Liver (tissue), 9 donors: ENCODE measurements around the gene BTBD17. TPM values are rescaled to one million over a fixed set of nuclear protein-coding genes. Genes with fewer than 3 reads are reported as not detected.
A peak's percentile ranks its signal among the peaks of the same experiment; 100 is the strongest.

Experiments
- DNase-seq: peaks from one replicate; pipeline ENCODE4 v3.0.0-alpha.2; 2017; ENCODE audit warnings: low spot score
- H3K27ac ChIP-seq, 2 donors: one replicate each; pipeline ENCODE4 v1.7.0; 2013; ENCODE audit warnings: inconsistent platforms in 2 of 2, low read length in 2 of 2, control low read depth in 1 of 2, low read depth in 1 of 2, mild to moderate bottlenecking in 1 of 2
- H3K27me3 ChIP-seq, 4 donors: one replicate each; pipeline versions ENCODE4 v1.6.1 to v1.7.0; 2013; ENCODE audit warnings: low read length in 3 of 4, inconsistent platforms in 1 of 4, mild to moderate bottlenecking in 1 of 4, moderate library complexity in 1 of 4; ENCODE audit not compliant: control insufficient read depth in 4 of 4, insufficient read depth in 4 of 4
- H3K36me3 ChIP-seq, 4 donors: one replicate each; pipeline versions ENCODE4 v1.6.1 to v1.7.0; 2013; ENCODE audit warnings: low read length in 3 of 4, mild to moderate bottlenecking in 3 of 4, low read depth in 1 of 4, moderate library complexity in 1 of 4; ENCODE audit not compliant: control insufficient read depth in 4 of 4, insufficient read depth in 3 of 4
- H3K4me1 ChIP-seq, 4 donors: one replicate each; pipeline versions ENCODE4 v1.6.1 to v1.7.0; 2013; ENCODE audit warnings: low read length in 3 of 4, mild to moderate bottlenecking in 3 of 4, moderate library complexity in 1 of 4; ENCODE audit not compliant: control insufficient read depth in 4 of 4, insufficient read depth in 4 of 4
- H3K4me3 ChIP-seq, 3 donors: one replicate each; pipeline versions ENCODE4 v1.6.1 to v1.7.0; 2013; ENCODE audit warnings: low read length in 3 of 3, control low read depth in 1 of 3, low read depth in 1 of 3, mild to moderate bottlenecking in 1 of 3
- H3K9ac ChIP-seq, 2 donors: one replicate each; pipeline ENCODE4 v1.7.0; 2013; ENCODE audit warnings: low read length in 2 of 2, mild to moderate bottlenecking in 2 of 2, moderate library complexity in 2 of 2, control low read depth in 1 of 2, low read depth in 1 of 2
- H3K9me3 ChIP-seq, 4 donors: one replicate each; pipeline versions ENCODE4 v1.6.1 to v1.7.0; 2013; ENCODE audit warnings: low read length in 3 of 4; ENCODE audit not compliant: control insufficient read depth in 4 of 4
- EGR1 ChIP-seq, 2 donors: IDR thresholded peaks; 2 replicates each; pipeline ENCODE4 v1.6.1; 2016 to 2018; ENCODE audit warnings: antibody characterized with exemption in 2 of 2, low read depth in 2 of 2
- FOXA1 ChIP-seq: IDR thresholded peaks from 2 replicates; pipeline ENCODE4 v1.6.1; 2016; ENCODE audit warnings: antibody characterized with exemption
- FOXA2 ChIP-seq: IDR thresholded peaks from 2 replicates; pipeline ENCODE4 v1.6.1; 2016; ENCODE audit warnings: antibody characterized with exemption
- GABPA ChIP-seq, 2 donors: IDR thresholded peaks in 1 of 2; conservative IDR thresholded peaks in 1 of 2; 2 replicates each; pipeline ENCODE4 v1.6.1; 2016; ENCODE audit warnings: antibody characterized with exemption in 2 of 2, mild to moderate bottlenecking in 1 of 2, moderate library complexity in 1 of 2
- HNF4A ChIP-seq, 2 donors: conservative IDR thresholded peaks; 2 replicates each; pipeline ENCODE4 v1.6.1; 2016; ENCODE audit warnings: antibody characterized with exemption in 2 of 2, mild to moderate bottlenecking in 2 of 2
- JUND ChIP-seq, 2 donors: IDR thresholded peaks; 2 replicates each; pipeline ENCODE4 v1.6.1; 2016; ENCODE audit warnings: antibody characterized with exemption in 2 of 2
- NR2F2 ChIP-seq: IDR thresholded peaks from 2 replicates; pipeline ENCODE4 v1.6.1; 2016; ENCODE audit warnings: antibody characterized with exemption
- RAD21 ChIP-seq, 2 donors: IDR thresholded peaks; 2 replicates each; pipeline ENCODE4 v1.6.1; 2016; ENCODE audit warnings: antibody characterized with exemption in 2 of 2, mild to moderate bottlenecking in 2 of 2
- RXRA ChIP-seq, 2 donors: IDR thresholded peaks; 2 replicates each; pipeline ENCODE4 v1.6.1; 2017 to 2018; ENCODE audit warnings: antibody characterized with exemption in 2 of 2, mild to moderate bottlenecking in 1 of 2
- TAF1 ChIP-seq: conservative IDR thresholded peaks from 2 replicates; pipeline ENCODE4 v1.6.1; 2016; ENCODE audit warnings: antibody characterized with exemption, mild to moderate bottlenecking
- YY1 ChIP-seq: IDR thresholded peaks from 2 replicates; pipeline ENCODE4 v1.6.1; 2016; ENCODE audit warnings: antibody characterized with exemption, mild to moderate bottlenecking
- WGBS: extraction: QIAGEN DNeasy Blood & Tissue Kit; methylation state at CpG from one replicate; pipeline ENCODE4 v1.1.7; 2013; 5-methylcytosine and 5-hydroxymethylcytosine counted together
- polyA plus RNA-seq, 2 donors: library from polyadenylated mRNA; stranded (reverse) in 1 of 2; unstranded in 1 of 2; fragments of 200-250 nt in 1 of 2; fragments of >200 nt in 1 of 2; fragmentation: Nextera tagmentation in 1 of 2; extraction: Ambion mirVana in 1 of 2; gene quantifications; one replicate each; pipeline versions ENCODE4 v1.2.1 to v1.2.3, GENCODE V29; 2013 to 2015
- total RNA-seq, 2 donors: library from RNA; depleted of rRNA; stranded (reverse); fragments of >200 nt; gene quantifications; one replicate each; pipeline ENCODE4 v1.2.3, GENCODE V29; 2014
- TF ChIP-seq, protein P1 (sequence below): IDR thresholded peaks from 2 replicates; pipeline ENCODE4 v1.6.1; 2016; ENCODE audit warnings: antibody characterized with exemption, mild to moderate bottlenecking
- TF ChIP-seq, protein P2 (sequence below): fragments of 150-350 bp; IDR thresholded peaks from 2 replicates; pipeline ENCODE4 v1.5.1; 2017; ENCODE audit warnings: improper control_type of control experiment, low read depth, low read length; ENCODE audit not compliant: missing input control
- TF ChIP-seq, protein P3 (sequence below): IDR thresholded peaks from 2 replicates; pipeline ENCODE4 v1.6.1; 2016; ENCODE audit warnings: antibody characterized with exemption
- TF ChIP-seq, protein P4 (sequence below): IDR thresholded peaks from 2 replicates; pipeline ENCODE4 v1.6.1; 2016; ENCODE audit warnings: antibody characterized with exemption
- TF ChIP-seq, protein P5 (sequence below): IDR thresholded peaks from 2 replicates; pipeline ENCODE4 v1.6.1; 2016; ENCODE audit warnings: antibody characterized with exemption
- donor health status: healthy.
- donor health status: healthy.
- donor health status: healthy.
- donor health status: healthy.
- donor health status: healthy.

BTBD17 gene
- total and polyA plus RNA-seq, 4 donors: not detected

DNA sequence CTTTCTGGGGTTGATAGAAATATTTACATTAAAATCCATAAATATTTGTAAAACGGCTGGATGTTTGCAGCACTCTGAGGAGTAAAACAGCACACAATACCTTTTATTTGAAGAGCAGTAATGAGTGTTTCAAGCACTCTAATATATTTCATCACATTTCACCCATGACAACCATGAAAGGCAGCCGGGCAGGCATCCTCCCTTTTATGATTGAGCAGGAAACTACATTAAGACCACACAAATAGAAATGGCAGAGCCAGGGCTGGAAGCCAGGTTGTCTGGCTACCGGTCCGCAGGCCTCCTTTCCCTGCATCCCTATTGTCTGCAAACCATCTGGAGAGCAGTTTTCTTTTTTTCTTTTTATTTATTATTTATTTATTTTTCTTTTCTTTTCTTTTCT lies 47.1 kb upstream of the BTBD17 start:
- Histone ChIP-seq H3K36me3 (no peaks in the 10 kb centered on the region), H3K27ac (no peak overlapping the region), H3K4me1 (peaks cover 0 to 2% (median 0%) of the 10 kb centered on the region in 4 donors), H3K4me3 (no peak overlapping the region), H3K9me3 (no peaks in the 10 kb centered on the region), H3K9ac (no peak overlapping the region), H3K27me3 (no peaks in the 10 kb centered on the region)
- DNase-seq: no peak
- no peak for TF ChIP-seq TAF1
- TF ChIP-seq FOXA2: no peak
- no peak for TF ChIP-seq GABPA (IDR thresholded peaks at IDR 0.05 in 1 of 2, conservative IDR thresholded peaks at IDR 0.05 in 1 of 2)
- TF ChIP-seq, protein P1, sequence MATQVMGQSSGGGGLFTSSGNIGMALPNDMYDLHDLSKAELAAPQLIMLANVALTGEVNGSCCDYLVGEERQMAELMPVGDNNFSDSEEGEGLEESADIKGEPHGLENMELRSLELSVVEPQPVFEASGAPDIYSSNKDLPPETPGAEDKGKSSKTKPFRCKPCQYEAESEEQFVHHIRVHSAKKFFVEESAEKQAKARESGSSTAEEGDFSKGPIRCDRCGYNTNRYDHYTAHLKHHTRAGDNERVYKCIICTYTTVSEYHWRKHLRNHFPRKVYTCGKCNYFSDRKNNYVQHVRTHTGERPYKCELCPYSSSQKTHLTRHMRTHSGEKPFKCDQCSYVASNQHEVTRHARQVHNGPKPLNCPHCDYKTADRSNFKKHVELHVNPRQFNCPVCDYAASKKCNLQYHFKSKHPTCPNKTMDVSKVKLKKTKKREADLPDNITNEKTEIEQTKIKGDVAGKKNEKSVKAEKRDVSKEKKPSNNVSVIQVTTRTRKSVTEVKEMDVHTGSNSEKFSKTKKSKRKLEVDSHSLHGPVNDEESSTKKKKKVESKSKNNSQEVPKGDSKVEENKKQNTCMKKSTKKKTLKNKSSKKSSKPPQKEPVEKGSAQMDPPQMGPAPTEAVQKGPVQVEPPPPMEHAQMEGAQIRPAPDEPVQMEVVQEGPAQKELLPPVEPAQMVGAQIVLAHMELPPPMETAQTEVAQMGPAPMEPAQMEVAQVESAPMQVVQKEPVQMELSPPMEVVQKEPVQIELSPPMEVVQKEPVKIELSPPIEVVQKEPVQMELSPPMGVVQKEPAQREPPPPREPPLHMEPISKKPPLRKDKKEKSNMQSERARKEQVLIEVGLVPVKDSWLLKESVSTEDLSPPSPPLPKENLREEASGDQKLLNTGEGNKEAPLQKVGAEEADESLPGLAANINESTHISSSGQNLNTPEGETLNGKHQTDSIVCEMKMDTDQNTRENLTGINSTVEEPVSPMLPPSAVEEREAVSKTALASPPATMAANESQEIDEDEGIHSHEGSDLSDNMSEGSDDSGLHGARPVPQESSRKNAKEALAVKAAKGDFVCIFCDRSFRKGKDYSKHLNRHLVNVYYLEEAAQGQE: no peak
- TF ChIP-seq, protein P2, sequence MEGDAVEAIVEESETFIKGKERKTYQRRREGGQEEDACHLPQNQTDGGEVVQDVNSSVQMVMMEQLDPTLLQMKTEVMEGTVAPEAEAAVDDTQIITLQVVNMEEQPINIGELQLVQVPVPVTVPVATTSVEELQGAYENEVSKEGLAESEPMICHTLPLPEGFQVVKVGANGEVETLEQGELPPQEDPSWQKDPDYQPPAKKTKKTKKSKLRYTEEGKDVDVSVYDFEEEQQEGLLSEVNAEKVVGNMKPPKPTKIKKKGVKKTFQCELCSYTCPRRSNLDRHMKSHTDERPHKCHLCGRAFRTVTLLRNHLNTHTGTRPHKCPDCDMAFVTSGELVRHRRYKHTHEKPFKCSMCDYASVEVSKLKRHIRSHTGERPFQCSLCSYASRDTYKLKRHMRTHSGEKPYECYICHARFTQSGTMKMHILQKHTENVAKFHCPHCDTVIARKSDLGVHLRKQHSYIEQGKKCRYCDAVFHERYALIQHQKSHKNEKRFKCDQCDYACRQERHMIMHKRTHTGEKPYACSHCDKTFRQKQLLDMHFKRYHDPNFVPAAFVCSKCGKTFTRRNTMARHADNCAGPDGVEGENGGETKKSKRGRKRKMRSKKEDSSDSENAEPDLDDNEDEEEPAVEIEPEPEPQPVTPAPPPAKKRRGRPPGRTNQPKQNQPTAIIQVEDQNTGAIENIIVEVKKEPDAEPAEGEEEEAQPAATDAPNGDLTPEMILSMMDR: no peak
- no peak for TF ChIP-seq JUND (IDR thresholded peaks at IDR 0.05)
- no peak for TF ChIP-seq RXRA (IDR thresholded peaks at IDR 0.05)
- TF ChIP-seq HNF4A (conservative IDR thresholded peaks at IDR 0.05): no peak
- no peak for TF ChIP-seq YY1
- no peak for TF ChIP-seq RAD21 (IDR thresholded peaks at IDR 0.05)
- TF ChIP-seq, protein P3, sequence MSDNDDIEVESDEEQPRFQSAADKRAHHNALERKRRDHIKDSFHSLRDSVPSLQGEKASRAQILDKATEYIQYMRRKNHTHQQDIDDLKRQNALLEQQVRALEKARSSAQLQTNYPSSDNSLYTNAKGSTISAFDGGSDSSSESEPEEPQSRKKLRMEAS: no peak
- TF ChIP-seq, protein P4, sequence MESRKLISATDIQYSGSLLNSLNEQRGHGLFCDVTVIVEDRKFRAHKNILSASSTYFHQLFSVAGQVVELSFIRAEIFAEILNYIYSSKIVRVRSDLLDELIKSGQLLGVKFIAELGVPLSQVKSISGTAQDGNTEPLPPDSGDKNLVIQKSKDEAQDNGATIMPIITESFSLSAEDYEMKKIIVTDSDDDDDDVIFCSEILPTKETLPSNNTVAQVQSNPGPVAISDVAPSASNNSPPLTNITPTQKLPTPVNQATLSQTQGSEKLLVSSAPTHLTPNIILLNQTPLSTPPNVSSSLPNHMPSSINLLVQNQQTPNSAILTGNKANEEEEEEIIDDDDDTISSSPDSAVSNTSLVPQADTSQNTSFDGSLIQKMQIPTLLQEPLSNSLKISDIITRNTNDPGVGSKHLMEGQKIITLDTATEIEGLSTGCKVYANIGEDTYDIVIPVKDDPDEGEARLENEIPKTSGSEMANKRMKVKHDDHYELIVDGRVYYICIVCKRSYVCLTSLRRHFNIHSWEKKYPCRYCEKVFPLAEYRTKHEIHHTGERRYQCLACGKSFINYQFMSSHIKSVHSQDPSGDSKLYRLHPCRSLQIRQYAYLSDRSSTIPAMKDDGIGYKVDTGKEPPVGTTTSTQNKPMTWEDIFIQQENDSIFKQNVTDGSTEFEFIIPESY: no peak
- TF ChIP-seq NR2F2: no peak
- TF ChIP-seq, protein P5, sequence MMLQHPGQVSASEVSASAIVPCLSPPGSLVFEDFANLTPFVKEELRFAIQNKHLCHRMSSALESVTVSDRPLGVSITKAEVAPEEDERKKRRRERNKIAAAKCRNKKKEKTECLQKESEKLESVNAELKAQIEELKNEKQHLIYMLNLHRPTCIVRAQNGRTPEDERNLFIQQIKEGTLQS: no peak
- TF ChIP-seq EGR1 (IDR thresholded peaks at IDR 0.05; ENCODE audit: low read depth in 2 of 2): no peak
- no peak for TF ChIP-seq FOXA1
- WGBS: 88% methylated on average over 4 of the region's 4 CpGs

DNA sequence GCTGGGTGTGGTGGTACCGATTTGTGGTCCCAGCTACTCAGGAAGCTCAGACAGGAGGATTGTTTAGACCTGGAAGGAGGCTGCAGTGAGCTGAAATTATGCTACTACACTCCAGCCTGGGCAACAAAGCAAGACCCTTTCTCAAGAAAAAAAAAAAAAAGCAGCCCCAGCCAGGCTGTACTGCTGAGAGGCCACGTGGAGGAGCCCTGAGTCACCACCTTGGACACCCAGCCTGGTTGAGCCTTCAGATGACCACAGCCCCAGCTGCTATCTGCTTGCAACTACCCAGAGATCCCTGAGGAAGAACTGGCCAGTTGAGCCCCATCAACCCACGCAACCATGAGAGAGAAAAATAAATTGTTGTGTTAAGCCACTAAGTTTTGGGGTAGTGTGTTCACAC lies 46.6 kb upstream of the BTBD17 start:
- Histone ChIP-seq H3K9ac (no peak overlapping the region), H3K4me3 (no peak overlapping the region), H3K27me3 (no peaks in the 10 kb centered on the region), H3K27ac (no peak overlapping the region), H3K36me3 (no peaks in the 10 kb centered on the region), H3K4me1 (peaks cover 0 to 2% (median 0%) of the 10 kb centered on the region in 4 donors), H3K9me3 (no peaks in the 10 kb centered on the region)
- DNase-seq: no peak
- WGBS: 75% methylated on average over 3 of the region's 3 CpGs
- TF ChIP-seq, protein P1: no peak
- no peak for TF ChIP-seq RXRA (IDR thresholded peaks at IDR 0.05)
- TF ChIP-seq RAD21 (IDR thresholded peaks at IDR 0.05): peak; percentile 50 to 71
- TF ChIP-seq GABPA (IDR thresholded peaks at IDR 0.05 in 1 of 2, conservative IDR thresholded peaks at IDR 0.05 in 1 of 2): no peak
- no peak for TF ChIP-seq NR2F2
- TF ChIP-seq EGR1 (IDR thresholded peaks at IDR 0.05; ENCODE audit: low read depth in 2 of 2): no peak
- TF ChIP-seq, protein P5: no peak
- TF ChIP-seq FOXA2: no peak
- no peak for TF ChIP-seq YY1
- TF ChIP-seq, protein P2: peak; percentile 17
- TF ChIP-seq HNF4A (conservative IDR thresholded peaks at IDR 0.05): no peak
